HG02943 (cell line): Measurements from ENCODE around the gene TRIP13.
"Not testable (repeated sequence)": the region's sequence is repeated elsewhere in the genome, so short reads cannot be mapped to it uniquely, and the experiment has no call there.

Experiments
- ATAC-seq: cut with Tn5 transposase; IDR thresholded peaks from one replicate; pipeline ENCODE4 v1.9.1; 2021; ENCODE audit warnings: mild to moderate bottlenecking, low read depth, moderate library complexity; ENCODE audit not compliant: unreplicated experiment

The TRIP13 gene

DNA sequence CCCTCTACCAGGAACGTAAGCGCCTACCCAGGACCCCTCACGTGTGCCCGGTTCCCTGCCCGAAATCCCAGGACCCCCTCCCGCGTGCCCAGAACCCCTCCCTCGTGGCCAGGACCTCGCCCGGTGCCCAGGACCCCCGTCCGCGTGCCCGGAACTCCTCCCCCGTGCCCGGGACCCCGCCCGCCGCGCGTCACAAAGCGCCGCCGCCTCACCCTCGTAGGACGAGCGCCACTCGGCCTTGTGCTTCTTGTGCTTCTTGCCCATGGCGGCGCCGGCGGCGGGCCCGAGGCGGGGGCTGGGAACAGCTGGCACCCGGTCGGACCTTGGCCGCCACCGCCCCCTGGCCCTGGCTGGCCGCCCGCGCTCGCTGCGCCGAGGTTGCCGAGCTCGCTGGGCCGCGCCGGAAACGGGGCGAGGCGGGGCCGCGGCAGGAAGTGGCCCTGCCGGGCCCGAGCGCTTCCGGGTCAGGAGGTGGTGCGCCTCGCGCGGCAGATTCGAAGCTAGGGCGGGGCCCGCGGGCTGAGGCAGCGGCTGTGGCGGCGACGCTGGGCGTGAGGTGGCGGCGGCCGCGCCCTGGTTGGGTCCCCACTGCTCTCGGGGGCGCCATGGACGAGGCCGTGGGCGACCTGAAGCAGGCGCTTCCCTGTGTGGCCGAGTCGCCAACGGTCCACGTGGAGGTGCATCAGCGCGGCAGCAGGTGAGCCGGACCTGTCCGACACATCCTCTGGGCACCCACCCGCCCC, at the start of gene TRIP13, which contains the start of gene BRD9:
Gene TRIP13, plus strand, starts transcription at position 491 of the 743 bp plus-strand sequence. Its CDS starts 115 bp downstream, at position 606.
Gene BRD9, minus strand, starts transcription at position 408 of the 743 bp plus-strand sequence. Its CDS starts 144 bp downstream, at position 264.
- ATAC-seq: peak; percentile 93

DNA sequence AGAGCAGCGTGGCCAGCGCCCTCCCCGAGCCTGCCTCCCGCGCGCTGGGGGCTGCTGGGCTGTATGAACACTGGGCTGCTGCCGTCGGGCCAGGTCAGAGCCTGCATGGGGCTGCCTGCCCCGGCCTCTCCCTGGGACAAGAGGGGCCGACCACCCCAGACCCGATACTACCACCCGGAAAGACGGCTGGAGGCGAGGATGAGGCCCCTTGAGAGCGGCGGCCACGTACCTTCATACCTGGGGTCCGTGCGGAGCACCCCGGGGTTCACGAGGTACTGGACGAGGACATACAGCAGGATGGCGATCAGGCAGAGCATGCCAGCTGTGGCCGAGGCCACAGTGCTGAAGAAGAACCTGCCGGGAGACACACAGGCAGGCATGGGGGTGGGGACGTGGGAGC, 49.3 kb upstream of the TRIP13 start:
- not testable (repeated sequence) for ATAC-seq

DNA sequence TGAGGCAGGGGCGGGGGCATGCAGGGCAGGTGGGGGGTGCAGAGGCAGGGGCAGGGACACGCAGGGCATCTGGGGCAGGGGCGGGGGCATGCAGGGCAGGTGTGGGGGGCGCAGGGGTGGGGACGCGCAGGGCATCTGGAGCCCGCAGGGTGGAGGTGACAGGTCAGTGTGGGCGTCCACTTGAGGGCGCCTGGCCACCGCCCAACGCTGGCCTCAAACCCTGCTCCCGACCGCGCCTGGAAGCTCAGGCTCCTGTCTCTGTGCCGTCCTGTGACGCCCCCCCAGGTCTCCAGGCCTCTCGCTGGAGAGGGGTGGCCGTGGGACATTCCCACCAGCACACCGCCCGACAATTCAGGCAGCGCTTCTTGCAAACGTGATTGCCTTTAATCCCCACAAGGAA, 48.8 kb upstream of the TRIP13 start:
- ATAC-seq: not testable (repeated sequence)

DNA sequence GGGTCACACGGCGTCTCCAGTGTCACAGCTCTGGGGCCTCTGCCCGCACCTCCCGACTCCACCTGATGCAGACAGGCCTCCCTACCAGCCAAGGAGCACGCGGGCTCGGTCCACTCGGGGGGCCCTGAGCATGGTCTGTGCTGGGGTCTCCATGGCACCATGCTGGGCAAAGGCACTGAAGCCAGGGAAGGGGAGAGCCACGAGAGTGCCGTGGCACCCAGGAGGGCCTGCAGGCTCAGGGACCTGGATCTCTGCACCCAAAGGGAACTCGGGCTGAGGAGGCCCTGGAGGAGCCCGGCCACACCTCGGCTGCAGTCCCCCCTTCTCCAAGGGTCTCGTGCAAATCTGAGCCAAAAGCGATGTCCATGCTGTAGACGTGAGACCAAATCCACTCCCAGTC, 48.3 kb upstream of the TRIP13 start:
- not testable (repeated sequence) for ATAC-seq

DNA sequence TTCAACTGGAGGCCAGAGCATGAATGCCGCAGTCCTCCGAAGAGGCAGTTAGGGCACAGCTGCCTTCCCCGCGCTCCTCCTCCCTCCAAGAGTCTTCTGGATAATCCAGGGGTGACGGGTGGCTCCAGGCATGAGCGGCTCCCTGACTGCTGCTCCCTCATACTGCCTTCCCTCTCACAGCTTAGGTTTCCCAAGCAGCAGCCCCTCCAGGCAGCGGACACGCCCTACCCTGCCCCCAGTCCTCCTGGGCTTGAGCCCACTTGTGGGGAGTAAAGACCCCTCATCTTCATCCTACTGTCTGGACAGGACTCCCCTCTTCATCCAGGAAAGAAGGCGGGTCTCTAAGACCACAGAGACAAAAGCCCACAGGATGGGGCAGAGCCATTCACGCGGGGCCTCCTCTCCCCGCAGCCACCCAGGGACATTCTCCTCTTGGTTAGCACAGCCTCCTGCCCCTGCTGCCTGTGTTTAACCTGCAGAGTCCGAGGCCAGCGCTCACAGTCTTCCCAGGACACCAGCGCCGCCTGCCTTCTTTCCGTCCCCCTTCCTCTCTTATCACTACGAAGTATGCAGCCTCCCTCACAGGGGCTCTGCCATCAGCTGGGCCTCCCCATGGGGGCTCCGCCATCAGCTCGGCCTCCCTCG, 47.5 kb upstream of the TRIP13 start:
- not testable (repeated sequence) for ATAC-seq

DNA sequence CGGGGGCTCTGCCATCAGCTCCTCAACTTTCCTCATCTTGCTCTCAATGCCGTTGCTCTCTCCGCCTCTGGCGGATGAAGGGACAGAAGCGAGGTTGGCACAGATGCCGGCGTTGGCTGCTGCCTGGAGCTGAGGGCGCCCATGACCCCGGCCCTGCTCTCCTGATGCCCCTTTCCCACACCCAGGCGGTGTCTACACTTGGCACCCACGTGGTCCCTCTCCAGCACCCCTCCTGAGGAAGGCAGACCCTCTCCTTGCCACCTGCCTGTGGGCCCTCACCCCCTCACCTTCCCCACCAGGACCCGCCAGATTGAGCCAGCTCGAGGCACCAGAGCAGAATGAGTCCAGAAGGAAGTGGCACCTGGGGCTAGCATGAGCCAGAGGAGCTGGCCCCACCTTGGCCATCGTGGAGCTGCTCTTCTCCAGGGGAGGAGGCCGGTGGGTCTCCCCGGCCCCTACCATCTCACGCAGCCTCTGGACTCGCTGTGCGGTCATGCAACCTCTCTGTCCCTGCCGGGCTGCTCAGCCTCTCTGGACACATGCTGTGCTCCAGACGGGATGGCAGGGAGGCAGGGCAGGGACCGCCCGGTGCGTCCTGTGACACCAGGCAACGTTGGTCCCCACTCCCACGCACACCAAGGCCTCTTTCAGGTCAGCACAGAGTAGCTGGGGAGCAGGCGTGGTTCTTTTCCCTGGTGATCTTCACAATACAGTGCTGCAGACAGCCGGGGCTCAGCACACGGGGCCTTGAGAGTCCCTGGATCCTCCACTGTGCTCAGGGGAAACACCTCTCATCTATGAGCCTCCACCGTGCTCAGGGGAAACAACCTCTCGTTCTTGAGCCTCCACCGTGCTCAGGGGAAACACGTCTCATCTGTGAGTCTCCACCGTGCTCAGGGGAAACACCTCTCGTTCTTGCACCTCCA, 46.7 kb upstream of the TRIP13 start:
- not testable (repeated sequence) for ATAC-seq

GRCh38 chr5:846602-847091, 46.0 kb upstream of the TRIP13 start:
- not testable (repeated sequence) for ATAC-seq

GRCh38 chr5:847212-847611, 45.5 kb upstream of the TRIP13 start:
- ATAC-seq: not testable (repeated sequence)

- ATAC-seq: not testable (repeated sequence)
These were observed 44.9 kb upstream of the TRIP13 start for GRCh38 chr5:847736-848135.

DNA sequence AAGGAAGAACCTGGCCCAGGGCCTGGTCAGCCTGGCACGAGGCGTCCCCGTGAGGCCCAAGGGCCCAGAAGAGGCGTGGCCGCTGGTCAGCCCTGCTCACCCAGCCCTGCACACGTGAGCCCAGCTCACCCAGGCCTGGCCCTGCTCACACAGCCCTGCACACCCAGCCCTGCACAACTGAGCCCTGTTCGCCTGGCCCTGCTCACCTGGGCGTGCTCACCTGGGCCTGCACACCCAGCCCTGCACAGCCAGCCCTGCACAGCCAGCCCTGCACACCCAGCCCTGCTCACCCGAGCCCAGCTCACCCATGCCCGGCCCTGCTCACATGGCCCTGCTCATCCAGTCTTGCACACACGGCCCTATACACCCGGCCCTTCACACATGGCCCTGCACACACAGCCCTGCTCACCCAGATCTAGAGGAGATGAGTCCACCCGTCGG, 44.0 kb upstream of the TRIP13 start:
- ATAC-seq: no peak

GRCh38 chr5:849651-850301, 42.9 kb upstream of the TRIP13 start:
- no peak for ATAC-seq

- no peak for ATAC-seq
These were observed 42.1 kb upstream of the TRIP13 start, which contains the start of gene ZDHHC11 for GRCh38 chr5:850511-851006. TSS of gene ZDHHC11 (minus strand) at chr5:850986. CDS start at chr5:850602, 384 bp downstream.

GRCh38 chr5:851076-851475, 41.6 kb upstream of the TRIP13 start:
- no peak for ATAC-seq

GRCh38 chr5:851553-851952, 41.1 kb upstream of the TRIP13 start:
- ATAC-seq: no peak

DNA sequence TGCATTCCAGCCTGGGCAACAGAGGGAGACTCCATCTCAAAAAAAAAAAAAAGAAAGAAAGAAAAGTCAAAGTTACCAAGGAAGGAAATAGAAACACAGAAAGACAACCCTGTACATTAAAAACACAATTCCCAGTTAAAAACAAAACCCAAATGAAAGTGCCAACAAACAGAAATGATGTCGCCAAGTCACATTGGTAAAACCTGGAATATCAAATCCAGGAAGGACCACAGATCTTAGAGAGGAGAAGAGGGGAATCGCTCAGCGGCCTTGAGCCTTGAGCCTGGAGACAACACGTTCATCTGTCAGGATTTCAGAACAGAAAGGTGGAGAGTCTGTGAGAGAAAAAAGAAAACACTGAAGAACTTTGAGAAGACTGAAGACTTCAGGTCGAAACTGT, 40.7 kb upstream of the TRIP13 start:
- no peak for ATAC-seq

GRCh38 chr5:852431-853401, 40.0 kb upstream of the TRIP13 start:
- ATAC-seq: no peak

DNA sequence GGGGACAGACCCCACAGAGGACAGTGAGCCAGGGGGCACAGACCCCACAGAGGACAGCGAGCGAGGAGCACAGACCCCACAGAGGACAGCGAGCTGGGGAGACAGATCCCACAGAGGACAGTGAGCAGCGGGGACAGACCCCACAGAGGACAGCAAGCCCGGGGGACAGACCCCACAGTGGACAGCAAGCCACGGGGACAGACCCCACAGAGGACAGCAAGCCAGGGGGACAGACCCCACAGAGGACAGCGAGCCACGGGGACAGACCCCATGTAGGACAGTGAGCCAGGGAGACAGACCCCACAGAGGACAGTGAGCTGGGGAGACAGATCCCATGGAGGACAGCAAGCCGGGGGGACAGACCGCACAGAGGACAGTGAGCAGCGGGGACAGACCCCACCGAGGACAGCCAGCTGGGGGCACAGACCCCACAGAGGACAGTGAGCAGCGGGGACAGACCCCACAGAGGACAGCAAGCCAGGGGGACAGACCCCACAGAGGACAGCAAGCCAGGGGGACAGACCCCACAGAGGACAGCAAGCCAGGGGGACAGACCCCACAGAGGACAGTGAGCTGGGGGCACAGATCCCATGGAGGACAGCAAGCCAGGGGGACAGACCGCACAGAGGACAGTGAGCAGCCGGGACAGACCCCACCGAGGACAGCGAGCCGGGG, 39.1 kb upstream of the TRIP13 start:
- not testable (repeated sequence) for ATAC-seq

DNA sequence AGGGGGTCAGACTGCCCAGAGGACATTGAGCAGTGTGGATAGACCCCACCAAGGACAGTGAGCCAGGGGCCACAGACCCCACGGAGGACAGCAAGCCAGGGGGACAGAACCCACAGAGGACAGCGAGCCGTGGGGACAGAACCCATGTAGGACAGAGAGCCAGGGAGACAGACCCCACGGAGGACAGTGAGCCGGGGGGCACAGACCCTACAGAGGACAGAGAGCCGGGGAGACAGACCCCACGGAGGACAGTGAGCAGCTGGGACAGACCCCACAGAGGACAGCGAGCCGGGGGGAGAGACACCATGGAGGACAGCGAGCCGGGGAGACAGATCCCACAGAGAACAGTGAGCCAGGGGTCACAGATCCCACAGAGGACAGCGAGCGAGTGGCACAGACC, 38.5 kb upstream of the TRIP13 start:
- no peak for ATAC-seq
